CD14-positive monocyte (primary cell): ENCODE results near the gene SHROOM3. TPM values are rescaled to one million over a fixed set of nuclear protein-coding genes. Genes with fewer than 3 reads are reported as not detected.

ENCODE experiments used
- DNase-seq, 3 donors: peaks; one replicate each; pipeline ENCODE4 v3.0.0-alpha.2; 2011 to 2022
- H2AFZ ChIP-seq: 2 replicates; pipeline ENCODE4 v1.6.0; 2012; ENCODE audit warnings: mild to moderate bottlenecking, low read depth, low read length, inconsistent platforms; ENCODE audit not compliant: insufficient read depth, poor library complexity, severe bottlenecking
- H3K27ac ChIP-seq, 2 donors: 1 replicate in 1 of 2; 2 replicates in 1 of 2; pipeline ENCODE4 v1.5.1; 2012 to 2013; ENCODE audit warnings: low read length in 2 of 2, control low read depth in 1 of 2, inconsistent platforms in 1 of 2, low read depth in 1 of 2, mild to moderate bottlenecking in 1 of 2
- H3K27me3 ChIP-seq, 2 donors: one replicate each; pipeline versions ENCODE4 v1.6.0 to v1.6.1; 2011 to 2013; ENCODE audit warnings: low read length in 2 of 2; ENCODE audit not compliant: control insufficient read depth in 2 of 2, insufficient read depth in 2 of 2
- H3K36me3 ChIP-seq, 2 donors: replicated peaks in 1 of 2; 1 replicate in 1 of 2; 2 replicates in 1 of 2; pipeline versions ENCODE4 v1.5.1 to v1.6.1; 2012 to 2013; ENCODE audit warnings: low read length in 2 of 2, control low read depth in 1 of 2, inconsistent platforms in 1 of 2, mild to moderate bottlenecking in 1 of 2; ENCODE audit not compliant: insufficient read depth in 2 of 2, control insufficient read depth in 1 of 2
- H3K4me1 ChIP-seq, 2 donors: 1 replicate in 1 of 2; 2 replicates in 1 of 2; pipeline versions ENCODE4 v1.5.1 to v1.6.1; 2012 to 2013; ENCODE audit warnings: low read length in 2 of 2, control low read depth in 1 of 2, inconsistent platforms in 1 of 2, mild to moderate bottlenecking in 1 of 2, moderate library complexity in 1 of 2; ENCODE audit not compliant: insufficient read depth in 2 of 2, control insufficient read depth in 1 of 2
- H3K4me2 ChIP-seq: replicated peaks from 2 replicates; pipeline ENCODE3; 2012; ENCODE audit warnings: low read length, moderate library complexity, mild to moderate bottlenecking; ENCODE audit not compliant: poor library complexity, severe bottlenecking; ENCODE audit errors: extremely low read depth
- H3K4me3 ChIP-seq, 3 experiments: fragments of 200-600 bp in 1 of 3; sonication (generic) in 1 of 3; replicated peaks in 1 of 3; 1 replicate in 2 of 3; 2 replicates in 1 of 3; pipeline ENCODE4 v1.5.1; 2011 to 2013; ENCODE audit warnings: low read length in 3 of 3, mild to moderate bottlenecking in 3 of 3, control low read depth in 2 of 3, low read depth in 2 of 3, inconsistent platforms in 1 of 3, moderate library complexity in 1 of 3
- H3K79me2 ChIP-seq: 2 replicates; pipeline ENCODE4 v1.6.0; 2012; ENCODE audit warnings: mild to moderate bottlenecking, control low read depth, inconsistent platforms, low read length, moderate library complexity; ENCODE audit not compliant: insufficient read depth
- H3K9ac ChIP-seq: 2 replicates; pipeline ENCODE4 v1.6.0; 2017; ENCODE audit warnings: low read length, mild to moderate bottlenecking; ENCODE audit not compliant: insufficient read depth, poor library complexity, severe bottlenecking
- H3K9me3 ChIP-seq, 2 donors: replicated peaks in 1 of 2; 1 replicate in 1 of 2; 2 replicates in 1 of 2; pipeline versions ENCODE4 v1.5.1 to v1.6.1; 2012 to 2013; ENCODE audit warnings: low read length in 2 of 2, control low read depth in 1 of 2; ENCODE audit not compliant: control insufficient read depth in 1 of 2, insufficient read depth in 1 of 2
- H4K20me1 ChIP-seq: 2 replicates; pipeline ENCODE4 v1.6.0; 2012; ENCODE audit warnings: mild to moderate bottlenecking, low read length, control low read depth, moderate library complexity; ENCODE audit not compliant: insufficient read depth
- H3K27ac Mint-ChIP-seq, 7 donors: one replicate each; pipeline ENCODE4 v1.8.0; 2020; ENCODE audit warnings: mild to moderate bottlenecking in 7 of 7, mixed read lengths in 7 of 7, moderate library complexity in 6 of 7, inconsistent platforms in 2 of 7
- H3K27me3 Mint-ChIP-seq, 3 donors: one replicate each; pipeline ENCODE4 v1.8.0; 2021 to 2022; ENCODE audit warnings: low read depth in 3 of 3, mild to moderate bottlenecking in 3 of 3, mixed read lengths in 3 of 3, moderate library complexity in 3 of 3, inconsistent platforms in 1 of 3
- H3K36me3 Mint-ChIP-seq, 2 donors: one replicate each; pipeline ENCODE4 v1.8.0; 2020; ENCODE audit warnings: mixed read lengths in 2 of 2, inconsistent platforms in 1 of 2, mild to moderate bottlenecking in 1 of 2
- H3K4me1 Mint-ChIP-seq: one replicate; pipeline ENCODE4 v1.8.0; 2020; ENCODE audit warnings: mild to moderate bottlenecking, mixed read lengths
- H3K4me3 Mint-ChIP-seq, 2 donors: one replicate each; pipeline ENCODE4 v1.8.0; 2020; ENCODE audit warnings: mild to moderate bottlenecking in 2 of 2, mixed read lengths in 2 of 2, moderate library complexity in 1 of 2
- H3K9me3 Mint-ChIP-seq, 7 donors: one replicate each; pipeline ENCODE4 v1.8.0; 2020 to 2022; ENCODE audit warnings: mixed read lengths in 7 of 7, mild to moderate bottlenecking in 6 of 7, moderate library complexity in 6 of 7, inconsistent platforms in 2 of 7
- CTCF ChIP-seq: fragments of 200-600 bp; IDR thresholded peaks from one replicate; pipeline ENCODE4 v1.8.0; 2022; ENCODE audit warnings: antibody characterized with exemption, mild to moderate bottlenecking
- WGBS: methylation state at CpG from one replicate; pipeline ENCODE4 v1.1.5; 2013; ENCODE audit warnings: missing lambda C conversion rate; ENCODE audit not compliant: insufficient coverage; 5-methylcytosine and 5-hydroxymethylcytosine counted together
- intact Hi-C, 2 donors: fragments of 100-400 bp; cut with micrococcal nuclease; formaldehyde crosslinking; loops; one replicate each; pipeline versions ENCODE4 v1.15.0 to v1.15.1; 2023
- polyA plus RNA-seq, 3 donors: library from polyadenylated mRNA; depleted of rRNA in 1 of 3; unstranded in 2 of 3; stranded (reverse) in 1 of 3; fragments of 300-500 nt in 2 of 3; fragments of >200 nt in 1 of 3; fragmentation: Illumina TruSeq in 2 of 3; gene quantifications; 1 replicate in 2 of 3; 2 replicates in 1 of 3; pipeline ENCODE4 v1.2.3, GENCODE V29; 2012 to 2021

SHROOM3 gene
- polyA plus RNA-seq, 3 donors = not detected

GRCh38 chr4:76548704-76549103, 113.7 kb downstream of the SHROOM3 start:
- H3K27ac Mint-ChIP-seq = no peak overlapping the region
- H3K4me3 Mint-ChIP-seq = no peak overlapping the region
- 86% methylated on average over 1 of the region's 7 CpGs for WGBS
- no peak overlapping the region for H3K4me2 ChIP-seq
- no peak overlapping the region for H3K9ac ChIP-seq
- DNase-seq = no peak
- no peak overlapping the region for H3K4me3 ChIP-seq
- no peak overlapping the region for H3K27ac ChIP-seq
- no peaks in the 10 kb centered on the region for H3K36me3 Mint-ChIP-seq
- no peaks in the 10 kb centered on the region for H3K4me1 ChIP-seq
- no peaks in the 10 kb centered on the region for H3K9me3 Mint-ChIP-seq
- H3K79me2 ChIP-seq = no peaks in the 10 kb centered on the region
- TF ChIP-seq CTCF = no peak
- H2AFZ ChIP-seq = no peak overlapping the region
- H4K20me1 ChIP-seq = no peaks in the 10 kb centered on the region
- peaks cover 0 to 1% (median 0%) of the 10 kb centered on the region in 3 donors for H3K27me3 Mint-ChIP-seq
- H3K27me3 ChIP-seq = no peaks in the 10 kb centered on the region
- no peaks in the 10 kb centered on the region for H3K36me3 ChIP-seq
- intact Hi-C loops = no loop called here
- no peaks in the 10 kb centered on the region for H3K4me1 Mint-ChIP-seq
- no peaks in the 10 kb centered on the region for H3K9me3 ChIP-seq

GRCh38 chr4:76549765-76550164, 114.7 kb downstream of the SHROOM3 start:
- Histone ChIP-seq H3K9ac (no peak overlapping the region), H3K9me3 (no peaks in the 10 kb centered on the region), H3K4me3 (no peak overlapping the region), H3K27me3 (no peaks in the 10 kb centered on the region), H3K79me2 (no peaks in the 10 kb centered on the region), H3K4me2 (no peak overlapping the region), H3K4me1 (no peaks in the 10 kb centered on the region), H3K36me3 (no peaks in the 10 kb centered on the region), H4K20me1 (no peaks in the 10 kb centered on the region), H2AFZ (no peak overlapping the region), H3K27ac (no peak overlapping the region)
- no peak overlapping the region for H3K27ac Mint-ChIP-seq
- H3K36me3 Mint-ChIP-seq = no peaks in the 10 kb centered on the region
- intact Hi-C loops = no loop called here
- no peak overlapping the region for H3K4me3 Mint-ChIP-seq
- DNase-seq = no peak
- no peaks in the 10 kb centered on the region for H3K9me3 Mint-ChIP-seq
- H3K4me1 Mint-ChIP-seq = no peaks in the 10 kb centered on the region
- no peak for TF ChIP-seq CTCF
- H3K27me3 Mint-ChIP-seq = peaks cover 0 to 1% (median 0%) of the 10 kb centered on the region in 3 donors
- WGBS = no CpG with 5 or more reads among the region's 1 CpG
